ENCODE data around the gene LIN7C. TPM values are rescaled to one million over a fixed set of nuclear protein-coding genes. Genes with fewer than 3 reads are reported as not detected.
A peak's percentile ranks its signal among the peaks of the same experiment; 100 is the strongest.

Gene LIN7C
- total RNA-seq, 1 experiment from 2014 or later: 45.3 TPM

- no peak for DNase-seq (ENCODE audit: low read depth)
Observed at GRCh38 chr11:27470826-27471588, 35.6 kb downstream of the LIN7C start.

- no peak for DNase-seq (ENCODE audit: low read depth)
Observed at GRCh38 chr11:27470166-27470565, 36.4 kb downstream of the LIN7C start.

- no peak for DNase-seq (ENCODE audit: low read depth)
Observed at GRCh38 chr11:27468995-27469695, 37.4 kb downstream of the LIN7C start.

GRCh38 chr11:27468209-27468994, 38.2 kb downstream of the LIN7C start:
- DNase-seq (ENCODE audit: low read depth): peak; percentile 64

DNA sequence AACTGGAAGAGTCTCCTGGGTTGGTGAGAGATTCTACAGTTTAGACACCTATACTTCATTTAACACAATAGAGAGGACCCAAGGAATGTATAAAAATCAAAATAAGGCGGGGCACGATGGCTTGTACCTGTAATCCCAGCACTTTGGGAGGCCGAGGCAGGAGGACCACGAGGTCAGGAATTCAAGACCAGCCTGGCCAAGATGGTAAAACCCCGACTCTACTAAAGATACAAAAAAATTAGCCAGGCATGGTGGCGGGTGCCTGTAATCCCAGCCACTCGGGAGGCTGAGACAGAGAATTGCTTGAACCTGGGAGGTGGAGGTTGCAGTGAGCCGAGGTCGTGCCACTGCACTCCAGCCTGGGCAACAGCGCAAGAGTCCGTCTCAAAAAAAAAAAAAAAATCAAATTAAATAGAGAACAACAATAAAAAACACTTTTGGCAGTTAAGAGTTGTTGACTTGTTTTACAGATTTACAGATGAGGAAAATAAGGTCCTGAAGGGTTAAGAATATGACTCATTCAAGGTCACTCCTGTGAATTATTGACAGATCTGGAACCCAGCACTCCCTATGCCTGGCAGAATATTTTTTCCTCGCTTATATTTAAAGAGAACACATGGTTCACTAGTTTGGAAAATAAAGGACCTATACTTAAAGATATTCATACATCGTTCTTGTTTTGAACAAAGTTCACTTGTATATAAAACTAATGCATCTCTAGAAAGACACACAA, 39.2 kb downstream of the LIN7C start:
- DNase-seq (ENCODE audit: low read depth): no peak

DNA sequence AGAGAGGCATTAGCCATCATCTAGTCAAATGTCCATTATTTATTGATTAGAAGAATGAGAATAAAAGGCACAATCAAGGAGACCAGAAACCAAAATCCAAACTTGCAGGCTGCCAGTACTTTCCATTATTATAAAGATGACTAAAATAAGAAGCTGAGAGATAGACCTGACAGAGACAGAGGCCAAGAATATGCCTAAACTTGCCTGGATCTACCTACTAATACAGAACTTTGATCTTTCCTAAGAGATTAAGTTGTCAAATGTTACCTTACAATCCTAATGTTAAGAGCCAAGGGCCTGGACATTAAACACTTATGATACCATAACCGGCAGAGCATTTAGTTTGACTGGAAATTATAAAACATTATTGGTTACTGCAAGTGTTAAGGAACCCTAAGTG, 40.2 kb downstream of the LIN7C start:
- DNase-seq (ENCODE audit: low read depth): no peak

DNA sequence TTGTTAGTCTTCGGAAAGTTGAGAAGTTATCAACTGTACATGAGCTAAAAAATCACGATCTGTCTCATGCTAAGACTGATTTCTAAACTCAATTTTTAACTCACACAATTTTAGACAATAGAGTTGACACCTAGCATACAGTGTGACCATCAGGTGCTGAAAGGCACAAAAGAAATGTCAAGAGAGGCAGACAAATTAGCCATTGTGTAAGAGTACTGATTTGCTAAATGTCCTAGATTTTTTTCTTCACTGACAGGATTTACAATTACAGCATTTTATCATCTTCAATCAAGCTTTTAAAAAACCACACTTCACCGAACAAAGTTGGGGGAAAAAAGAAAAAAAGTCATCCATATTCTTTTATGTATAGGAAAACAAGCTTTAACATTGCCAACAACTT, 40.9 kb downstream of the LIN7C start:
- no peak for DNase-seq (ENCODE audit: low read depth)

DNA sequence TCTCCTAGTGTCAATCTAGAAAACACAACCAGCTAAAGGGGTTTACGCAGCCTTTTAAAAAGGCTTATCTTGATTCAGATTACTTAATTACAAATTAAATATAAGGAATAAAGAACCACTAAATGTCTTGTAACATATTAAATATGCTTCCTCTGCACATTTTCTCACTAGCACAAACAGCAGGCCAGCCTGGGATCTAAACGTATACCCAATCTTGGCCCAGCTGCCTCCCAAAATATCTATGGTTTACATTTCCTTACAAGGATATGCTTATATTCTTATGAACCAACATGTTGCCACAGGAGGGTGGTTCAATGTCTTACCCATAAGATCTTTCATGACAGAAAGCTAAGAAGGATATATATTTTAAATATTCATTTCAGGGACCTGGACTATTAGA, 41.7 kb downstream of the LIN7C start:
- no peak for DNase-seq (ENCODE audit: low read depth)

GRCh38 chr11:27464289-27464696, 42.3 kb downstream of the LIN7C start:
- peak; percentile 61 for DNase-seq (ENCODE audit: low read depth)

GRCh38 chr11:27462543-27462942, 44.0 kb downstream of the LIN7C start:
- no peak for DNase-seq (ENCODE audit: low read depth)

- no peak for DNase-seq (ENCODE audit: low read depth)
Observed at GRCh38 chr11:27460158-27460978, 46.2 kb downstream of the LIN7C start.

DNA sequence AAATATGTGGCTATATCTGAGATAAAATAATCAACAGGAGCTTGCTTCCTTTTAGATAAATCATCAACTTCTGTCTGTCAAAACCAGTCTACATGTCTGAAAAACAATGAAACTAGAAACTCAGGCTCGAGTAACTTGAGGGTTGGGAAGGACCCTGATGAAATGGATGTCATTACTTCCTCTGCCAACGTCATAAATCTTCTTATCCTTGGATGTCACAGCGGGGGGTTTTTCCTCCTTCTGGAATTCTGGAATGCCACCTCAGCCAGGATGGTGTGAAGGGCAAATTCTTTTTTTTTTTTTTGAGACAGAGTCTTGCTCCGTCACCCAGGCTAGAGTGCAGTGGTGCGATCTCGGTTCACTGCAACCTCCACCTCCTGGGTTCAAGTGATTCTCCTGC, 47.4 kb downstream of the LIN7C start:
- no peak for DNase-seq (ENCODE audit: low read depth)

- DNase-seq (ENCODE audit: low read depth): no peak
Observed at GRCh38 chr11:27458182-27458581, 48.4 kb downstream of the LIN7C start.

DNA sequence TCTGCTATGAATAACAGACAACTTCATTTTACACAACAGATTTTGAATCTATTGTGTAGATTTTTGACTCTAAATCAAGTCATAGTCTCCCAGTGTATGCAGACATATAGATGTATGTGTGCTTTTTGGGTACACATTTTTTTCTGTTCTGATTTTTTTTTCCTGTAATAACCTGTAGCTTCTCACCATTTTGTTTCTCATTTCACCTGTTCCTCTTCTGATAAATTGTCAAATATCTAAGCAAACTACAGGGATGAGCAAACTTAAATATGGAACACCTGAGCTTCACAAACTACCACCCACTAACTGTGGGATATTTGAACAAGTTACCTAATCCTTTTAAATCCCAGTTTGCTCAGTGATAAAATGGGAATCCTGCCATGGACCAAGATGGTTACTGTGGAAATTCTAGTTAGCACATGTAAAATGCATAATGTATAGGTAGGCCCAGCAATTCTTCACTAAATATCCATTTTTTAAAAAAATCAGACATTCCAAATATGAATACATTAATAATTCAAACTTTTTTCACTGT, 49.7 kb downstream of the LIN7C start:
- no peak for DNase-seq (ENCODE audit: low read depth)

GRCh38 chr11:27456140-27456794, 50.3 kb downstream of the LIN7C start:
- peak; percentile 47 for DNase-seq (ENCODE audit: low read depth)

DNA sequence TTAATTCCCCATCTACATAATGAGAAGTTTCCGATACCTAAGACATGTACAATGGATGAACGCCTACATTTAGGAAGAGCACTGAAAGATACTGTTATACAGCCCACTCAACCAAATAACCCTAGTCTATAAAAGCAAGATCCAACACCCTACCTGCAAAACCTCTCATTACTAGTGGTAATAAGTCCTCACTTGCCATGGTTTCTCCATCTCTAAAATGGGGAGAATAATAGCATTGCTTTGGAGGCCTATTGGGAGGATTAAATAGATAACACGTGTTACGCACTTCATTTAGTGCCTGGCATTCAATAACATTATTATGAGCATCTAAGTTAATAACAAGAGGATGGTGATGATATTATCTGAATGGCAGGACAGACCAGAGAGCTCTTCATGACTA, 50.9 kb downstream of the LIN7C start:
- DNase-seq (ENCODE audit: low read depth): no peak

DNA sequence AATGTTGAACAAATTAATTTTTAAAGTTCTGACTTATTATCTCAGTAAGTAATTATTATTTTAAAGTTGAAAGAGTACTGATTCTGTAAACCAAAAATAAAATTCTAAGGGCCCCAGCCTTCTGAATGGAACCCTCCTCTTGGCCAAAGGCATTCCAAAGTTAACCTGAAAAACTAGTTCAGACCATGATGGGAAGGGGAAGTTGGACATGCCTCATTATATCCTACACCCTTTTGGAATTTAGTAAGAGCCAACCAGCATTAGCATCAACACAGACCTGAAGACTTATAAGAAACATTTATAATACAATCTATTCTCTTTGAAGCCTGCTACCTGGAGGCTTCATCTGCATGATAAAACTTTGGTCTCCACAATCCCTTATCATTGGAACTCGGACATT, 52.9 kb downstream of the LIN7C start:
- no peak for DNase-seq (ENCODE audit: low read depth)

DNA sequence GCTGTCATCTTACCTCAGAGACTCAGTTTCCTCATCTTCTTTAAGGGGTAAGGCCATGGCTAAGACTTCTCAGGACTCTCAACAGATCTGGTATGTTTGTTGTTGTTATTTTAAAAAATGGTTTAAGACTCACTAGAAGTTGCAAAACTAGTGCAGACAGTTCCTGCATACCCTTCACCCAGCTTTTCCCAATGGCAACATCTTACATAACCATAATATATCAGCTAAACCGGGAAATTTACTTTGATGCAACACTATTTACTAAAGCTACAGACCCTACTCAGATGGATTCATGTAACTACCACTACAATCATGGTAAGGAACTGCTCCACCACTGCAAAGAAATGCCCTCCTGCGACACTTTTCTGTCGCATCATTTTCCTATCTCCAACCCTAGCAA, 54.4 kb downstream of the LIN7C start:
- DNase-seq (ENCODE audit: low read depth): no peak

GRCh38 chr11:27451244-27451965, 55.2 kb downstream of the LIN7C start:
- no peak for DNase-seq (ENCODE audit: low read depth)

DNA sequence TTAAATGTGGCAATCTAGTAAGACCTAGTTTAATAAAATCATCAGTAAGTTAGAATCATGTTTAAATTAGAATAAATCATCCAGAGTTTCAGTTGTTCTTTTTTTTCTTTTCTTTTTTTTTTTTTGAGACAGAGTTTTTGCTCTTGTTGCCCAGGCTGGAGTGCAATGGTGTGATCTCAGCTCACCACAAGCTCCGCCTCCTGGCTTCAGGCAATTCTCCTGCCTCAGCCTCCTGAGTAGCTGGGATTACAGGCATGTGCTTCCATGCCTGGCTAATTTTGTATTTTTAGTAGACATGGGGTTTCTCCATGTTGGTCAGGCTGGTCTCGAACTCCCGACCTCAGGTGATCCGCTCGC, 58.4 kb downstream of the LIN7C start:
- peak; percentile 62 for DNase-seq (ENCODE audit: low read depth)

Measured in Daoy (cell line).